RWPE2 (cell line): ENCODE measurements around the gene IQCE.
"Not testable (repeated sequence)": the region's sequence is repeated elsewhere in the genome, so short reads cannot be mapped to it uniquely, and the experiment has no call there.

Experiments used
- ATAC-seq: fragments of 200-7000 bp; cut with Tn5 transposase; 3 replicates; pipeline ENCODE4 v1.9.1; 2021; ENCODE audit warnings: low read depth
- DNase-seq: peaks from one replicate; pipeline ENCODE4 v3.0.0-alpha.2; 2020; ENCODE audit warnings: low spot score
- H3K27ac ChIP-seq: fragments of 450-650 bp; 2 replicates; pipeline ENCODE4 v1.5.1; 2017; ENCODE audit warnings: mild to moderate bottlenecking; ENCODE audit not compliant: poor library complexity, severe bottlenecking
- H3K27me3 ChIP-seq: fragments of 250-450 bp; sonication (Bioruptor Pico); 2 replicates; pipeline ENCODE4 v1.5.1; 2021; ENCODE audit warnings: mild to moderate bottlenecking, moderate library complexity; ENCODE audit not compliant: insufficient read depth, poor library complexity, severe bottlenecking
- H3K36me3 ChIP-seq: fragments of 250-450 bp; sonication (Bioruptor Pico); 2 replicates; pipeline ENCODE4 v1.5.1; 2020; ENCODE audit warnings: low read depth, mild to moderate bottlenecking, moderate library complexity
- H3K4me1 ChIP-seq: fragments of 250-450 bp; sonication (Bioruptor Pico); 2 replicates; pipeline ENCODE4 v1.5.1; 2021; ENCODE audit warnings: mild to moderate bottlenecking, moderate library complexity; ENCODE audit not compliant: insufficient read depth, poor library complexity, severe bottlenecking
- H3K4me3 ChIP-seq: fragments of 250-450 bp; sonication (Bioruptor Pico); 2 replicates; pipeline ENCODE4 v1.5.1; 2021; ENCODE audit warnings: mild to moderate bottlenecking, moderate library complexity; ENCODE audit not compliant: severe bottlenecking
- H3K9me3 ChIP-seq: fragments of 250-450 bp; sonication (Bioruptor Pico); 2 replicates; pipeline ENCODE4 v1.5.1; 2021; ENCODE audit warnings: mild to moderate bottlenecking, moderate library complexity; ENCODE audit not compliant: severe bottlenecking
- TF ChIP-seq, protein P1 (sequence below): fragments of 450-650 bp; IDR thresholded peaks from one replicate; pipeline ENCODE4 v1.5.1; 2017; ENCODE audit warnings: mild to moderate bottlenecking, moderate library complexity; ENCODE audit not compliant: poor library complexity, severe bottlenecking

Gene IQCE

DNA sequence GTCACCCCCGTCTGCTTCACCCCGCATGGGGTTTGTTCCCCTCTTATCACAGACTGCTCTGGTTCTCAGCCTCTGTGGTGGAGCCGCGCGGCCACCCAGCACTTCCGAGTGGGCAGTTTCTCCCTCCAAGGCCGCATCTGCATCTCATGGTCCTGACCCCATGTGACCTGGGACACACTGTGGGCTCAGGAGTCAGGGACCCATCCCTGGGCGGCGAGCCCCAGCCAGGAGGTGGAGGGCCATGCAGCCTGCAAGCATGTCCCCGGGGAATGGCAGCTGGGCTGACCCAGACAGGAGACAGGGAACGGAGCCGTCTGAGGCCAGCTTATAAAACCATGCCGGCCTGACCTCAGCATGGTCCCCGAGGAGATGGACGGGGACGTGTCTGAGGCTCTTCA lies 47.8 kb downstream of the IQCE start:
- TF ChIP-seq, protein P1, sequence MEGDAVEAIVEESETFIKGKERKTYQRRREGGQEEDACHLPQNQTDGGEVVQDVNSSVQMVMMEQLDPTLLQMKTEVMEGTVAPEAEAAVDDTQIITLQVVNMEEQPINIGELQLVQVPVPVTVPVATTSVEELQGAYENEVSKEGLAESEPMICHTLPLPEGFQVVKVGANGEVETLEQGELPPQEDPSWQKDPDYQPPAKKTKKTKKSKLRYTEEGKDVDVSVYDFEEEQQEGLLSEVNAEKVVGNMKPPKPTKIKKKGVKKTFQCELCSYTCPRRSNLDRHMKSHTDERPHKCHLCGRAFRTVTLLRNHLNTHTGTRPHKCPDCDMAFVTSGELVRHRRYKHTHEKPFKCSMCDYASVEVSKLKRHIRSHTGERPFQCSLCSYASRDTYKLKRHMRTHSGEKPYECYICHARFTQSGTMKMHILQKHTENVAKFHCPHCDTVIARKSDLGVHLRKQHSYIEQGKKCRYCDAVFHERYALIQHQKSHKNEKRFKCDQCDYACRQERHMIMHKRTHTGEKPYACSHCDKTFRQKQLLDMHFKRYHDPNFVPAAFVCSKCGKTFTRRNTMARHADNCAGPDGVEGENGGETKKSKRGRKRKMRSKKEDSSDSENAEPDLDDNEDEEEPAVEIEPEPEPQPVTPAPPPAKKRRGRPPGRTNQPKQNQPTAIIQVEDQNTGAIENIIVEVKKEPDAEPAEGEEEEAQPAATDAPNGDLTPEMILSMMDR = no peak
- Histone ChIP-seq H3K36me3 (no peaks in the 10 kb centered on the region), H3K27me3 (no peaks in the 10 kb centered on the region), H3K27ac (no peak overlapping the region), H3K4me3 (no peak overlapping the region), H3K9me3 (no peaks in the 10 kb centered on the region), H3K4me1 (no peaks in the 10 kb centered on the region)
- DNase-seq (no peak), ATAC-seq (no peak)

DNA sequence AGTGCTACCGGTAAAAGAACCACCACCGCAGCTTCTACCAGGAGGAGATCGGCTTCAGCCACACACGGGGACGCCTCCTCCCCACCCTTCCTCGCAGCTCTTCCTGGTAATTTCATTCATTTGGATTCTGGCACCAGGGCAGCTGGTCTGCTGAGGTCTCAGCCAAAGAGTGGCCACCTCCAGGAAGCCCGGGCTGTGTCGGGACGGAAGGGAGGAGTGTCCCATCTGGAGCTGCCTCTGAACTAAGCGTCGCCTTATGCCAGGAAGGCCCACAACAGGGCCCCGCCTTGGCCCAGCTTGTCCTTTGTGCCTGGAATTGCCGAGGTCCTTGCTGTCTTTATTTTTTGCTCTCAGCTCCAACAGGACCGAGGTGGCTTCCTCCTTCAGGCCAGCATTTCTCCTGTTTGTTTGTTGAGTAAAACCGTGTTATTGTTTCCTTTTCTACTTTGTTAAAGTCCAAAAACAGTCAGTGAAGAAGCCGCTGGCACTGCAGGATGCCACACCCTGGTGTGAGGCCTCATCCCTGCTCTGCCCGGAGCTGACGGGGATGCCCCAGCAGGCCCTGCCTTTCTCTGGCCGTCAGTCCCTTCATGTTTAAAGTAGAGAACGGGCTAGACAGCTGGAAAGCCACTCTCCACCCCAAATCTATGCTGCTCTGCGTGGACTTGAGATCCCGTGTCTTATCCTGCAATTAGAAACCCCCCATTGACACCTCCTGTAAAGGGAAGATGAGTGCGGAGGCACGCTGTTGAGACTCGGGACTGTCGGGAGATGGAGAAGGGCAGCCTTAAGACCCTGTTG lies 48.5 kb downstream of the IQCE start:
- Histone ChIP-seq H3K27me3 (no peaks in the 10 kb centered on the region), H3K4me3 (no peak overlapping the region), H3K9me3 (no peaks in the 10 kb centered on the region), H3K27ac (no peak overlapping the region), H3K4me1 (no peaks in the 10 kb centered on the region), H3K36me3 (no peaks in the 10 kb centered on the region)
- ATAC-seq (no peak), DNase-seq (no peak)
- TF ChIP-seq, protein P1 = no peak

DNA sequence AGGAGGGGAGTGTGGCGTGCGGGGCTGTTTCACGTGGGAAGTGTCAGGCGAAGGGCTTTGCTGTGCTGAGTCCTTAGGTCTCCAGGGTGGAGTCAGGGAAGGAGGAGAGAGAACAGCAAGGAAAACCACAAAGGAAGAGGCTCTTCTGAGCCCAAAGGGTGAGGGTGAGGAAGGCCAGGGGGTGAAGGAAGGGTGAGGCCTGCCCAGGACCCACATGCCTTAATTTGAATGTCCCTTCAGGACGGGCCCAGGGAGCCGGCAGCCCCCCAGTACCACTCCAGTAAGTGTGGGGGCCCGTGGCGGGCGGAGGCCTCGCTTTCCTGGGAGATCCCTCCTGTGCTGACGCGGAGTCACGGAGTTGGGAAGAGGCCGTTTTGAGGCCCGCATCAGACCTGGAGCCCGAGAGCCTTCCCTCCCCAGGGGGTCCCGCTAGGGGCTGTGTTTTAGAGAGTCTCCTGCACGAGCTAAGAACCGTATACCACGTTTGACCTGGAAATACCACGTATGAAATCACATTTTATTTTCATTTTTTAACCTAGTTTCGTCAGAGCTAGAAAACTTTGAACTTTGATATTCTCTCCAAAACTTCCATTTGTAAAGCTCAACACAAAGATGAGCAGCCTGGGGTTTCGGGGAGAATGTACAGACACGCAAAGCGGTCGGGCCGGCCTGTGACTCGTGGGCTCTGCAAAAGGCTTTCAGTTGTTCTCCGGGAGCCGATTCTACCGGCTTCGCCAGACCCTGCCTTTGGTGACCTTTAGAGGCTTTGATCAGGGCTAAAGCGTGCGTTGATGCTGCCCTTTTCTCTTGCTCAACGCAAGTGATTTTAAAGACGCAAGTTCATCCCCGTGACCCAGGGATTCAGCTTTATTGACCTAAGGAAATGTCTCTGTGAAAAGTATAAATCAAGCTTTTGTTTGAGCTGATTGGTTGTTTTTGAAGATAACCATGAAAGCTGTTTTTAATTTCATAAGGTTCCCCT lies 49.4 kb downstream of the IQCE start:
- TF ChIP-seq, protein P1 = no peak
- DNase-seq = no peak

DNA sequence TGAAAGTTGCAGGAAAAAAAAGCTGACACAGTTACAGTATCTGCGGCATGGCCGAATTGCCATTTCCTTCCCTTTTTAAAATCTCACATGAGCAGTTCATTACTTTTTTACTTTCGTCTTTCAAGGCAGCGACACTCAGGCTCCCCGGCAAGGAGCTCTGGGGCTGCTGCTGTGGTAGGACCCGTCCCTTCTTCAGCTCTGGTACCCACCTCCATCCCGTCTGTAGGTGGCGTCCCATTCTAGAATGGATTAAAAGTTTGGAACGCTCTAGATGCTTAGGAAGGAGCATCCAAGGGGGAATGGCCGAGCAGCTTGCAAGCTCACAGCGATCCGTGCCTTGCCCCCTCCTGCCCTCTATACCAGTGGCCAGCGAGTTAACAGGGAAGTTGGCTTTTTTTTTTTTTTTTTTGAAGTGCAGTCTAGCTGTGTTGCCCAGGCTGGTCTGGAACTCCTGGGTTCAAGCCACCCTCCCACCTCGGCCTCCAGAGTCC lies 50.2 kb downstream of the IQCE start:
- no peak; the same call in 2 of the 3 replicates for ATAC-seq
- Histone ChIP-seq H3K27me3 (no peaks in the 10 kb centered on the region), H3K36me3 (no peaks in the 10 kb centered on the region), H3K4me3 (no peak overlapping the region), H3K9me3 (no peaks in the 10 kb centered on the region), H3K27ac (no peak overlapping the region), H3K4me1 (no peaks in the 10 kb centered on the region)
- TF ChIP-seq, protein P1 = no peak
- no peak for DNase-seq

More for the DNA sequence above, 49.4 kb downstream of the IQCE start:
- no peaks in the 10 kb centered on the region for H3K27me3 ChIP-seq
- ATAC-seq = no peak
- no peaks in the 10 kb centered on the region for H3K36me3 ChIP-seq
- H3K4me3 ChIP-seq = no peak overlapping the region
- H3K27ac ChIP-seq = no peak overlapping the region
- H3K9me3 ChIP-seq = no peaks in the 10 kb centered on the region
- H3K4me1 ChIP-seq = no peaks in the 10 kb centered on the region

DNA sequence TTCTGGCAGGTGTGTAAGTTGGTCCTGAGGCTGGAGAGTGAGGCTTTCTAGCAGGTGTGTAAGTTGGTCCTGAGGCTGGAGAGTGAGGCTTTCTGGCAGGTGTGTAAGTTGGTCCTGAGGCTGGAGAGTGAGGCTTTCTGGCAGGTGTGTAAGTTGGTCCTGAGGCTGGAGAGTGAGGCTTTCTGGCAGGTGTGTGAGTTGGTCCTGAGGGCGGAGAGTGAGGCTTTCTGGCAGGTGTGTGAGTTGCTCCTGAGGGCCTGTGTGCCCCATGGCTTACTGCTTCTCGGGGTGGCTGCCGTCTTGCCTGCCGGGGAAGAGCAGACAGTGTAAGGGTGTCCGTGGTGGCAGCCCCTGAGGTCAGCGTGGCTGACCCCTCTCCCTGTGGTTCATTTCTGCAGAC lies 50.9 kb downstream of the IQCE start:
- not testable (repeated sequence) for DNase-seq, H3K4me1 ChIP-seq, H3K4me3 ChIP-seq, H3K27ac ChIP-seq, H3K27me3 ChIP-seq, H3K36me3 ChIP-seq, ATAC-seq, H3K9me3 ChIP-seq
